Measurements from ENCODE around the gene CTSW.

The CTSW gene

GRCh38 chr11:65903715-65904114 lies 24.1 kb downstream of the CTSW start:
- DNase-seq (ENCODE audit: low read depth) = no peak

GRCh38 chr11:65906602-65907001 lies 27.0 kb downstream of the CTSW start:
- no peak for DNase-seq (ENCODE audit: low read depth)

- no peak for DNase-seq (ENCODE audit: low read depth)
These were observed 28.2 kb downstream of the CTSW start for GRCh38 chr11:65907878-65908277.

DNA sequence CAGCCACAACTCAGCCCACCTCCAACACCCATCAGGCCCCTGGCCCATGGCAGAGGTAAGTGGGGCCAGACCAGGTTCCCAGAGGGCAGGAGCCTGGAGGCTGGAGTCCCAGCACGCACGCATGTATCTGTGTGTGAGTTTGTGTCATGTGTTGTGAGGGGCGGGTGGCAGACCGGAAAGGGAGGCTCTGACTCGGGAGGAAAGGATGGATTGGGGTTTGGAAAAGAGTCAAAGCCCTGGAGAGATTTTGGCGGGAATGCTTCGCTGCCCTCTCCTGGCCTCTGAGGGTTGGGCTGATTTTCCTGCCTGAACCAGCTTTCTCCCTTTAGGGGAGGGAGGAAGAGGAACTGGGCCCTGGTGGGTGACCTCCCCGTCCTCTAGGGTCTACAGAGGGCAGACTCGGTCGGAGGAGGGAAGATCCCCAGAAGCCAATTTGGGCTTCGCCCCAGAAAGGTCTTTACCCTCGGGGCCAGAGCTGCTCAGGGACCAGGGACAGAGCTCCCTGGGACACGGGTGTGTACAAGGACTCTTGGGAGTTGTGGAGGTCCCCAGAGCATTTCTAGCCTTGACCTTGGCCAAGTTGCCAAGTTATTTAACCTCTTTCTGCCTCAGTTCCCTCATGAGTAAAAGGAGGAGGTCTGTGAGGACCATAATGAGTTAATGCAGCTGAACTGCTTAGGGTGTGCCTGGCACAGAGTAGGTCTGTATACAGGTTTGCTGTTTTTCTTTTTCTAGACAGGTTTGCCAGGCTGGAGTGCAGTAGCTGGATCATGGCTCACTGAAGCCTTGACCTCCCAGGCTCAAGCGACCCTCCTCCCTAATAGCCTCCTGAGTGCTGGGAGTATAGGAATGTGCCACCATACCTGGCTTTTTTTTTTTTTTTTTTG lies 32.3 kb downstream of the CTSW start:
- no peak for DNase-seq (ENCODE audit: low read depth)

- no peak for DNase-seq (ENCODE audit: low read depth)
These were observed 33.2 kb downstream of the CTSW start for GRCh38 chr11:65912845-65913244.

DNA sequence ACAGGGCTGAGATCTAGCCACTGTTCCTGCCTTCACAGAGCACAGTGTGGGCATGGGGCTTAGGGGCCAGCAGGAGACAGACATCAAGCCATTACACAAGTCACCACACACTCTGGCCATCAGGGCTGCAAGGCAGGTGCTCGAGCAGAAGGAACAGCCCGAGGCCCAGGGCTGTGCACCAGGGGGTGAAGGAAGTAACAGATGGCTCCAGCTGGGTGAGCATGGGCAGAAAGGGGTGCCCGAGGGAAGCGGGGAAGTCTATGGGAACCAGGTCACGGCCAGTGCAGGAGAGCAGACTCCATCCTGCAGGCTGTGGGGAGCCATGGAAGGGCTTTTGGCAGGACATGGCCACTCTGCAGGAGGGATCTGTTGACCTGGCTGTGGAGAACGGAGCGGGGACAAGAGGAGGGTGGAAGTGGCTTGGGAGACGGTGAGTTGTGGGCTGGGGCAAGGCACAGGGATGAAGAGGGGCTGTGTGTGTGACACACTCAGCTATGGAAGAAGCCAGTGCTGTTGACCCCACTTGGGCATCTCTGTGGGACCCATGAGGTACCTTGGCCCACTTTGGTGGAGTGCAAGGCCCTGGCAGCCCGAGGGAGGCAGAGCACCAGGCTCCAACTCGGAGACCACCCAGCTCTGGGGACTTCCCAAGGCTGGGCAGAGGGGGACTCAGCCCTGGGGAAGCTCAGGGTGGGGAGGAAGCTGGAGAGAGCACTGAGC lies 35.6 kb downstream of the CTSW start:
- no peak for DNase-seq (ENCODE audit: low read depth)

- DNase-seq (ENCODE audit: low read depth) = no peak
These were observed 36.2 kb downstream of the CTSW start for GRCh38 chr11:65915821-65916251.

- no peak for DNase-seq (ENCODE audit: low read depth)
These were observed 36.8 kb downstream of the CTSW start for GRCh38 chr11:65916391-65916790.

- DNase-seq (ENCODE audit: low read depth) = no peak
These were observed 37.4 kb downstream of the CTSW start for GRCh38 chr11:65917077-65917433.

DNA sequence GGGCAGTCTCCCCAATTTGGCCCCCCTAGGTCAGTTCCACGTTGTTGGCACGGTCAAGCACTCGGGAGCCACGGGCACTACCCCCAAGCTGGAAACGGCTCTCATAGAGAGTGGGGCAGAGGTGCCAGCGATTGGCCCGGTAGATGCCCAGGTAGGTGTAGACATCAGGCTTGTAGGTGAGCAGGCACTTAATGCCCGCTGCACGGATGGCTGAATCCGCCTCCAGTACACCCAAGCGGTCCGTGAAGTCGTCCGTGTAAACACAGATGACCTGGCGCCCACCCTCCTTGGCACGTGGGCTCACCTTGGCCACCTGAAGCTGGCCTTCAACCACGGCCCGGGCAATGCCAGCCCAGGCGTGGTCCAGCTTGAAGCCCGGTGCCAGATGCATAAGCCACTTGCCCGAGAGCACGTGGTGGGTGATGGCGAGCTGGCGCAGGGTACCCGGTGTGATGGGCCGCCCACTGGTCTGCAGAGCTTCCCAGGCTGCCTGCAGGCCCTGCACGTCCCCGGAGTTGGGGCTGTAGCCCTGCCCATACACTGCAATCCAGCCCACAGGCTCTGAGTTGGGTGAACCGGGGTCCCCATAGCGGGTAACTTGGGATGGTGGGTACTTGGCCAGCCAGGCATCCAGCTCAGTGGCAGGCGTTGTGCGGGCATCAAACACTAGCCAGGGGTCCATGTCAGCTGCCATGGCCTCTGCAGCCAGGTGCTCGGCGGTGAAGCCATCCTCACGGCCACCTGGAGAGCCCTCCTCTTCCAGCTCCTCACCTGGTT lies 38.0 kb downstream of the CTSW start:
- DNase-seq (ENCODE audit: low read depth) = no peak

GRCh38 chr11:65918211-65919140 lies 38.8 kb downstream of the CTSW start, which contains the start of gene C11orf68:
Gene C11orf68 (minus strand): TSS chr11:65919062. CDS start chr11:65919031, 31 bp downstream.
- DNase-seq (ENCODE audit: low read depth) = peak; percentile 29

GRCh38 chr11:65919141-65919572 lies 39.5 kb downstream of the CTSW start, which contains the start of gene DRAP1:
Gene DRAP1 (plus strand): TSS chr11:65919426. CDS start chr11:65919502, 76 bp downstream.
- peak; percentile 99 for DNase-seq (ENCODE audit: low read depth)

DNA sequence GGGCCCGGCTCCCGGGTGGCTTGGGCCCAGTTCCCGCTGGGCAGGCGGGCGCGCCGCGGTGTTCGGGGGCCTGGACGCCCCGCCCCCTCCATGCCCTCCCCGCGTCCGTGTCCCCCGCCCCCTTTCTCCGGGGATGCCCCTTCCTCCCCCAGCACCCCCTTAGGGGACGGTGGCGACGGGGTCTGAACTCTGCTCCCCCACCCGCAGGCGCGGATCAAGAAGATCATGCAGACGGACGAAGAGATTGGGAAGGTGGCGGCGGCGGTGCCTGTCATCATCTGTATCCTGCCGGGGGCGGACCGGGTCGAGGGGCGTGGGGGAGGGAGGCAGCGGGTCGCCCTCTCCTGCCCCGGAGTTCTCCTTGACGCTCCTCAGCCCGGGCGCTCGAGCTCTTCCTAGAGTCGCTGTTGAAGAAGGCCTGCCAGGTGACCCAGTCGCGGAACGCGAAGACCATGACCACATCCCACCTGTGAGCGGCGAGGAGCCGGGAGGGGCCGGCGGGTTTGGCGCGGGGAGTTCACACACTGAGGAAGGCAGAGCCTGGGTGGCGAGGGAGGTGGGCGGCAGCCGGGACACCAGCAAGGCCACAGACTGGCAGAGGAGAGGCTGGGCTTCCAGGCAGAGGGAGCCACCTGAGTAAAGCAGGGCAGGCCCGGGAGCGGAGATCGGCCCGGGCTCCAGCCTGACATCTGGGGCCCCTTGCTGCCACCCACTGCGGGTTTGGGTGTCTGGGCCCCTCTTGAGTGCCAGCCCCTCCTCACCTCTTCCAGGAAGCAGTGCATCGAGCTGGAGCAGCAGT lies 40.1 kb downstream of the CTSW start:
- DNase-seq (ENCODE audit: low read depth) = peak; percentile 51

DNA sequence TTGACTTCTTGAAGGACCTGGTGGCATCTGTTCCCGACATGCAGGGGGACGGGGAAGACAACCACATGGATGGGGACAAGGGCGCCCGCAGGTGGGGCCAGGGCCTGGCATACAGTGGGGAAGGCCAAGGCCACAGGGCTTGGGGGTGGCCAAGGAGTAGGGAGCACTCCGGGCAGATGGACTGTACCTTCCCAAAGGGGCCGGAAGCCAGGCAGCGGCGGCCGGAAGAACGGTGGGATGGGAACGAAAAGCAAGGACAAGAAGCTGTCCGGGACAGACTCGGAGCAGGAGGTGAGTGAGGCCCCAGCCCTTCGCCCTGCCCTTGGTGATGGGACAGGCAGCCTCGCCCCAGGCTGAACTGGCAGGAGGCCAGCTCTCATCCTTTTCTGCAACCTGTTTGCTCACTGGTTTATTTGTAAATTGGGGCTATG lies 40.8 kb downstream of the CTSW start:
- DNase-seq (ENCODE audit: low read depth) = no peak

- DNase-seq (ENCODE audit: low read depth) = no peak
These were observed 41.5 kb downstream of the CTSW start for GRCh38 chr11:65921033-65921555.

GRCh38 chr11:65921876-65922275 lies 42.2 kb downstream of the CTSW start:
- no peak for DNase-seq (ENCODE audit: low read depth)

DNA sequence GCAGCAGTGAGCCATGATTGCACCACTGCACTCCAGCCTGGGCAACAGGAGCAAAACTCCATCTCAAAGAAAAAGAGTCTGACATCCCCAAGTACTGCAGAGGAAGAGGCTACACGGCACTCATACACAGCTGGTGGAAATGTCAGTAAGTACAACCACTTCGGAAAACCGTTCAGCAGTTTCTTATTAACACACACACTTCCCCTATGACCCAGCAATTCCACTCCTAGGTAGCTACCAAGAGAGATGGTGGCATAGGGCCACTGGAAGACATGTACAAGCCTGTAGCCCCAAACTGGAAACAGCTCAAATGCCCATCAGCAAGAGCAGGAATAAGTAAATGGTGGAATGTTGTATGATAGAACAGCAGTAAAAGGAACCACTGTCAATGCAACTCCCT lies 42.9 kb downstream of the CTSW start:
- no peak for DNase-seq (ENCODE audit: low read depth)

DNA sequence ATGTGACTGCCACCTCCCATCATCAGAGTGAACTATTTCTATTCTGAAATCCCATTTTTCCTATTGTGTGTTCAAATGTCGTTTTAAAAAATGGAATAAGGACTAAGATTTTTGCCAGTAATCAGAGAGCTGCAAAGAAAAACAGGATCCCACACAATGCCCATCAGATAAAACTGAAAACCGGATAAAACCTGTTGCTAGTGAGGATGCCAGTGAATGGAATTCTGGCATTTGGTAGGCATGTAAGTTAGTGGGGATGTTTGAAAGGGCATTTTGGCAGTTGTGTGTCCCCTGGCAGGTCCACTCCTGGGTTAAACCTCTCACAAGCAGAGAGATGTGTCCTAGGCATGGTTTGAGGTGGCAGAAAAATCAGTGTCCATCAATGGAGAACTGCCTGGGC lies 45.8 kb downstream of the CTSW start:
- no peak for DNase-seq (ENCODE audit: low read depth)

GRCh38 chr11:65927904-65928397 lies 48.3 kb downstream of the CTSW start:
- peak; percentile 66 for DNase-seq (ENCODE audit: low read depth)

DNA sequence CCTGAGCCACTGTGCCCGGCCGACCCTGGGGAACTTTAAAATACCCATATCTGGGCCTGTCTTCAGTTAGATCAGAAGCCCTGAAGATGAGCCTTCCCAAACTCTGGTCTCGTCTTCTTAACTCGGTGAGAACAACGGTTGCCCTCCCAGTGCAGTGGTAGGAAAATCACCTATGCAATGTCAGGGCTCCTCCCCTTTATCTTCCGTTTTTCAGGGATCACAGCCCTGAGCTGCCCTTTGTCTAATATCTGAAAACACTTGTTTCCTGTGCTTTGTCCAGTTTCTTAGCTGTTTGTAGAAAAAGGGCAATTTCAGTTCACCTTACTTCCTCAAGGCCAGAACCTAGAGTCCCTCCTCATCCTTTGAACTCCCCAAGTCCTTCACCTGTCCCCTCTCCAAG lies 49.0 kb downstream of the CTSW start:
- DNase-seq (ENCODE audit: low read depth) = no peak
